ENCODE data around the gene SMCP.

DNA sequence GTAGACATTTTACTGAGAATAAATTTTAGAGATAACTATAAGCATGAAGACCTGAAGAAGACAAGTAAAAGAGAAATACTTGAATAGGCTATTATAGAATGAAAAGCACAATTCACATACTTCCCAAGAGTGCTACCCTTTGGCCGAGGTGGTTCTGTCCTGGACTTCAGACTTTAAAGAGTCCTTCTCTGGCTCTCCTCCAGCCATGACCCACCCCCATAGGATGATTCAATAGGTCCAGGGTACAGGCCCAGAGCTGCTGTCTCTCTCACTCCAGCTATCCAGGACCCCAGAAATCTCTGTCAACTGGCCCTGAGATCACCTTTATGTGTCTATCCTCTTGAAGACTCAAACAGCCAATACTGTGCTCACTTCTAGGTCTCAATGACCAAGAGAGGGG is 1.3 kb upstream of the SMCP start:
- TF ChIP-seq, protein P1, sequence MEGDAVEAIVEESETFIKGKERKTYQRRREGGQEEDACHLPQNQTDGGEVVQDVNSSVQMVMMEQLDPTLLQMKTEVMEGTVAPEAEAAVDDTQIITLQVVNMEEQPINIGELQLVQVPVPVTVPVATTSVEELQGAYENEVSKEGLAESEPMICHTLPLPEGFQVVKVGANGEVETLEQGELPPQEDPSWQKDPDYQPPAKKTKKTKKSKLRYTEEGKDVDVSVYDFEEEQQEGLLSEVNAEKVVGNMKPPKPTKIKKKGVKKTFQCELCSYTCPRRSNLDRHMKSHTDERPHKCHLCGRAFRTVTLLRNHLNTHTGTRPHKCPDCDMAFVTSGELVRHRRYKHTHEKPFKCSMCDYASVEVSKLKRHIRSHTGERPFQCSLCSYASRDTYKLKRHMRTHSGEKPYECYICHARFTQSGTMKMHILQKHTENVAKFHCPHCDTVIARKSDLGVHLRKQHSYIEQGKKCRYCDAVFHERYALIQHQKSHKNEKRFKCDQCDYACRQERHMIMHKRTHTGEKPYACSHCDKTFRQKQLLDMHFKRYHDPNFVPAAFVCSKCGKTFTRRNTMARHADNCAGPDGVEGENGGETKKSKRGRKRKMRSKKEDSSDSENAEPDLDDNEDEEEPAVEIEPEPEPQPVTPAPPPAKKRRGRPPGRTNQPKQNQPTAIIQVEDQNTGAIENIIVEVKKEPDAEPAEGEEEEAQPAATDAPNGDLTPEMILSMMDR (IDR thresholded peaks at IDR 0.05) = no peak
- no peak for TF ChIP-seq POLR2AphosphoS5 (IDR thresholded peaks at IDR 0.05; ENCODE audit: insufficient read depth in 1 of 2, low read depth in 1 of 2)
